Lower leg skin (tissue), 3 donors: ENCODE measurements around the gene PP2D1.

Experiments used
- CTCF ChIP-seq, 3 donors: fragments of 450-650 bp; IDR thresholded peaks; one replicate each; pipeline ENCODE4 v1.5.1; 2016; ENCODE audit warnings: antibody characterized with exemption in 3 of 3, mild to moderate bottlenecking in 3 of 3, moderate library complexity in 2 of 3
- POLR2A ChIP-seq, 2 donors: fragments of 450-650 bp; IDR thresholded peaks; one replicate each; pipeline ENCODE4 v1.6.1; 2016 to 2017; ENCODE audit warnings: antibody characterized with exemption in 2 of 2, mild to moderate bottlenecking in 1 of 2, moderate library complexity in 1 of 2

- no peak for TF ChIP-seq CTCF (IDR thresholded peaks at IDR 0.05)
- no peak for TF ChIP-seq POLR2A (IDR thresholded peaks at IDR 0.05)
These were observed 39.2 kb upstream of the PP2D1 start for GRCh38 chr3:20051123-20051806.
